GM18873 (cell line): Measurements from ENCODE around the gene PIGBOS1.
"Not testable (repeated sequence)": the region's sequence is repeated elsewhere in the genome, so short reads cannot be mapped to it uniquely, and the experiment has no call there.

Source experiments
- ATAC-seq: cut with Tn5 transposase; IDR thresholded peaks from one replicate; pipeline ENCODE4 v1.9.1; 2021; ENCODE audit warnings: mild to moderate bottlenecking, moderate library complexity, moderate number of reproducible peaks; ENCODE audit not compliant: unreplicated experiment, low FRiP score

The PIGBOS1 gene

GRCh38 chr15:55302801-55303200 is 16.1 kb downstream of the PIGBOS1 start:
- not testable (repeated sequence) for ATAC-seq

DNA sequence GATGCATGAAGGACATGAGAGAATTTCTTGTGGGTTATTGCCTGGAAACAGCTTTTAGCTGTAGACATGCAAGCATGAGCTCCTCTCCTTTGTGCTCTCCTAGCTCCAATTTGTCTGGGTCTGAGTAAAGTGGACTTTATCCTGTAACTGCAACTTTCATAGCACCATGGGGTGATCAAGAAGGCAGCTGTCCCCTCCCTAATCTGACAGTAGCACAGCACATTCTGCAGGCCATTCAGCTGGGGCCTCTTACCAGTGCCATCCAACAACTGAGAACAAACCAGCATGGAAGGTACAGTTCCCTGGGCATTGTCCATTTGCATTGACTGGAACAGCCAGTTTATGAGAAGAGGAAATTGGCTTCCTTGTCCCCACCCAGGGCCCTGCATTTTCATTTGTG is 21.6 kb downstream of the PIGBOS1 start:
- ATAC-seq, result no peak

- peak; percentile 45 for ATAC-seq
Measured at GRCh38 chr15:55290528-55291057, 28.3 kb downstream of the PIGBOS1 start.

DNA sequence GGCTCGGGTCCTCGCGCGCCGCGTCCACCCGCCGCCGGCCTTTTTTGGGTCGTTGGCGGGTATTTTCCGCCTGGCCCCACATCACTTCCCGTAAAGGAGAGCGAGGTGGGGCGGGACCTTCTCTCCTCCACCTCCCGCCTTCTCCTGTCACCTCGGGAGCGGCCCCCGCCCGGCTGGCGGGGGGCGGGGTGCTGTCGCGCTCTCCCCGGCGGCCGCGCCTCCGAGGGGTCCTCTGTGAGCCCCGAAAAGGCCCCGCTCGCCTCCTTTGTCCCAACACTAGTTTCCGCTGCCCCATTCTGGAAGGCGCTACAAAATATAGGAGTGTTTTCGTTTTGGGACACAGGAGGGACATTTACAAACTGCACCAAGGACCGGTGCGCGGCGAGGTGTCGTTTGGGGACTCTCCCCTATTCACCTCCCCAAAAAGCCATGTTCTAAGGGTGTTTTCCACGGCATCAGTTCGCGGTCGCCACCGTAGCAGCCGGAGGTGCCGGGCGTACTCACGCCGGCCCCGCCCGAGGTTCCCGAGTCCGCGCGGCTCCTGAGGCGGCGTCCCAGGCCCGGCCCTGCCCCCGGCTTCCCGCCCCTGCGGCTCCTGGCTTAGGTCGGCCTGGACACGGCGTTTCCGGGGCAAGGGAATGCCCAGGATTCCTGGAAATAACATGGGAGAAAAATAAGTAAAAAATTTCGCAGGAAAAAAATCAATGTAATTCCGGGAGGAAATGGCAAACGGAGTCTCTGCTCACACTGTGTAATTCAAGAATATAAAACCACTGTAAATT is 29.0 kb downstream of the PIGBOS1 start, which contains the start of gene RAB27A:
Gene RAB27A (minus strand): TSS at position 68 of the 782 bp plus-strand sequence. CDS start 54,879 bp downstream, outside the sequence.
- peak; percentile 41 for ATAC-seq

DNA sequence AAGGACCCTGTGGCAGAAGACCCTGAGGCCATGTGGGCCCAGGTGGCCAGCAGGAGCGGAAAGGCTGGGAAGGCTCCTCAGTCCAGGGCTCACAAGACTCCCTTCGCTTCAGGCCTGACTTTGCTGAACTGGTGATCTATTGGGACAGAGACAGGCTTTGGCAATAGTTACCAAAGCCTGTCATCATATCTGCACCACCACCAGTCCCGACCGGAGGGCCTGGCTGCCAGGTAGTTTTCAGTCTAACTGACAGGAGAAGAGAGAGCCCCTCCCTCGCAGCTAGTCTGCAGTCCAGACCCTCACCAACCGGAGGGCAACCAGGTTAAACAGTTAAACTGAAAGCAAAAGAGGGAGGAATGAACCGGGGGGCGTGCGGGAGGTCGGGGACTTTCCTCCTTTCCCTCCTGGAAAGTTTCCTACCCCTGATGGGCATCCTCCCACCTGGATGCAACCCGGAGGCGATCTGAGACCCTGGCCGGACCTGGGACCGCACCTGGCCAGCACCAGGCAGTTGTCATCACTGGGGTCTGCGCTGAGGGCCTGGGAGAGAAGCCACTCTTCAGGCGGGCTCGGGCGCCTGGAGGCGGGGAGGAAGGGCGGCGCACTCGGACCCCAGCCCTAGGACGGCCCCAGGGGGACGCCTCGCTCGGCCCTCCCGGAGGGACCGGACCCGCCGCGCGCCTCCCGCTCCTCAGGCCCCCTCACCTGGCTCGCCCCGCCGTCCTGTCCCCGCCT is 29.7 kb downstream of the PIGBOS1 start:
- ATAC-seq, result no peak

DNA sequence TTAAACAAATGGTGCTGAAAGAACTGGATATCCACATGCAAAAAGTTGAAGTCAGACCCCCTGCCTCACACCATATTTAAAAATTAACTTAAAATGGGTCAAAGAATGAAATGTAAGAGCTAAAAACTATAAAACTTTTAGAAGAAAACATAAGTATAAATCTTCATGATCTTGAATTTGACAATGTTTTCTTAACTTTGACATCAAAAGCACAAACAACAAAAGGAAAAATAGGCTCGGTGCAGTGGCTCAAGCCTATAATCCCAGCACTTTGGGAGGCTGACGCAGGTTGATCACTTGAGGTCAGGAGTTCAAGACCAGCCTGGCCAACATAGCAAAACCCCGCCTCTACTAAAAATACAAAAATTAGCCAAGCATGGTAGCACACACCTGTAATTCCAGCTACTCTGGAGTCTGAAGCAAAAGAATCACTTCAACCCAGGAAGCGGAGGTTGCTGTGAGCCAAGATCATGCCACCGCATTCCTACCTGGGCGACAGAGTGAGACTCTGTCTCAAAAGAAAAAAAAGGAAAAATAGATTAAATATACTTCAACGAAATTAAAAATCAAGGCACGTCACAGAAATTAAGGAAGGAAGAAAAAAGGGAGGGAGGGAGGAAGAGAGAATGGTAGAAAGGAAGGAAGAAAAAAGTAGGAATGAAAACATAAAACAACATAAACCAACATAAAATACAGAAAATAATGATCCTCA is 30.8 kb downstream of the PIGBOS1 start:
- no peak for ATAC-seq

DNA sequence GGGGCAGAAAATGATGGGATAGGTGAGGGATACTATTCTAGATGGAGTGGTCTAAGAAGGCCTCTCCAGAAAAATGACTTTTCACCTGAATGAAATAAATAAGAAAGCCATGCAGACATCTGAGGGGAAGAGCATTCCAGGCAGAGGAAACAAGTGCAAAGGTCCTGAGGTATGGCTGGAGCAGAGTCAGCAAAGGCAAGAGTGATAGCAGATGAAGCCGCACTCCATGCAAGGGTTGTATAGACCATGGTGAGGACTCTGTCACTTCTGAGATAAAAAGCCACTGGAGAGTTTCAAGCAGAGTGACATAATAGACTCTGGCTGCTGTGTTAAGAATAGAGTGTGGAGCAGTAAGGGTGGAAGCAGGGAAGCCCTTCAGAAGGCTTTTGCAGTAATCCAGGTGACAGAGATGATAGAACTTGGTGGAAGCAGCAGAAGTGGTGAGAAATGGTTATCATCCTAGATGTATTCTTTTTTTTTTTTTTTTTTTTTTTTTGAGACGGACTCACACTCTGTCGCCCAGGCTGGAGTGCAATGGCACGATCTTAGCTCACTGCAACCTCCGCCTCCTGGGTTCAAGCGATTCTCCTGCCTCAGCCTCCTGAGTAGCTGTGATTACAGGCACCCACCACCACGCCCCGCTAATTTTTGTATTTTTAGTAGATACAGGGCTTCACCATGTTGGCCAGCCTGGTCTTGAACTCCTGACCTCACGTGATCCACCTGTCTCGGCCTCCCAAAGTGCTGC is 32.3 kb downstream of the PIGBOS1 start:
- not testable (repeated sequence) for ATAC-seq

DNA sequence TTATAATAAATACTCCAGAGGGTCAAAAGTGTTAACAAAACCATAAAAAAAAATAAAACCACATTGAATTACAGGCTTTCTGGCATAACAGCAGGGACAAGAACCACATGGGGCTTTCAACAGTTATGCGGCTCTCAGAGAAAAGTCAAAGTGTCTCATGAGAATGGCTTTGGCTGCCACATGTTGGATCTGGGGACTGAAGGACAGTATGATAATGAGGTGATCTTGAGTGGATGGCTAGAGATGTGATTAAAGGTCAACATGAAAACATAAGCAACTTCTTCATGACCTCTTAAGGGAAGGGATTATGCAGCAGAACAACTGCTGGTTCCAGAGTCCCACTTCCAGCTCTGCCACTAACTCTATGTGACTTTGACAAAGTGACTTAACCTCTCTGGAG is 34.5 kb downstream of the PIGBOS1 start:
- ATAC-seq, result no peak

DNA sequence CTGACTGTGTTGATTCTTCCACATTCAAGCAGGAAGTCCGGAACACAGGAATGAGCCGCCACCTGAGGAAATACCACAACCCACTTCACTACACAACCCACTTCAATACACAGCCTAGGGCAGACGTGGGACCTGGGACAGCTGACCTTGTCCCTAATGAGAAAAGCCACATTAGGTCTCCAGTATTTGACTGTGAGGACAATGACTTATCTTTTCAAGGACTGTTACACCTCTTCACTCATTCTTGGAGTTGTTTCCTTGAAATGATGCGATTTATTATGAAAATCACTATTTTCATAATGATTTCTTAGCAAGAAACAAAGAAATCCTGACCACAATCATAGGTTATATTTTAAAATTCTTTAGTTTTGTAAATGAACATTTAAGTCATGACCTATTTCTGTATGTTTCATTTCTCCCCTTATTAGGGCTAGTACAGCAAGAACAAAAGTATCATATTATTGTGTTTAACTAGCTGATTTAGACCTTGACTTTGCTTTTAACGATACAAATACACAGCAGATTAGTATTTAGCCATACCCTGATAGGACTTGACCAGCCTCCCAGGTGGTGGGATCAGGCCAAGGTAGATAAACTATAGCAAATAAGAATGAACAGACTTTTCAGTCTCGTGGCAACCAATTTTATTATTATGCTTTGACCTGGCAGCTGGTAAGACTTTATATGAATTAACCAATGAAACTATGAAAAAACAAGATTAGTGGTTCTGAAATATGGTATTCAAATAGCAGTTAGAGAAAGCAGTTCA is 35.4 kb downstream of the PIGBOS1 start:
- ATAC-seq, result no peak

- ATAC-seq, result no peak
Measured at GRCh38 chr15:55282284-55282833, 36.6 kb downstream of the PIGBOS1 start.

GRCh38 chr15:55281517-55282228 is 37.2 kb downstream of the PIGBOS1 start:
- ATAC-seq, result no peak

- ATAC-seq, result not testable (repeated sequence)
Measured at GRCh38 chr15:55280589-55280988, 38.3 kb downstream of the PIGBOS1 start.

DNA sequence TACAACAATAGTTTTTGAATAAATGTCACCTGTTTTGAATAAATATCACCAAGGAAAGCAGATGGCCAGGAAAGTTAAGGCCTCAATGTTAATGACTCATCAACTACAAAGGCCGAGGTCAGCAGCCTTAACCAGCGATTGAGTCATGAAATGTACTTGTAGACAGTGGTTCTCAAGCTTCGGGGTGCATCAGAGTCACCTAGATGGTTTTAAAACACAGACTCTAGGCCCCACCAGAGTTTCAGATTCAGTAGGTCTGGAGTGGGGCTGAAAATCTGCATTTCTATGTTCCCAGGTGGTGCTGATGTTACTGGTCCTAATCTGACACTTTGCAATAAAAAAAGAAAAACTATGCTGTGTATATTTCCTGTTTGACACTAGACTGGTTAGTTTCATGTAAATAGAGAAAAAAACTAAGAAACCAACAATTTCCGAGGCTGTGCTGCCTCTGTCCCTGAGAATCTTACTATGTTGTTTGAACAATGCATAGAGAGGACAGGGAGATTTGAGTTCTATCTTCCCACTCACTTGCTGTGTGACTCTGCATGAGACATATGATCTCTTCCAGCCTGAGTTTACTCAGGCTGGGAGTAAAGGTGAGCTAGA is 39.1 kb downstream of the PIGBOS1 start:
- peak; percentile 83 for ATAC-seq

- no peak for ATAC-seq
Measured at GRCh38 chr15:55279100-55279745, 39.7 kb downstream of the PIGBOS1 start.

GRCh38 chr15:55277715-55278114 is 41.2 kb downstream of the PIGBOS1 start:
- ATAC-seq, result no peak

DNA sequence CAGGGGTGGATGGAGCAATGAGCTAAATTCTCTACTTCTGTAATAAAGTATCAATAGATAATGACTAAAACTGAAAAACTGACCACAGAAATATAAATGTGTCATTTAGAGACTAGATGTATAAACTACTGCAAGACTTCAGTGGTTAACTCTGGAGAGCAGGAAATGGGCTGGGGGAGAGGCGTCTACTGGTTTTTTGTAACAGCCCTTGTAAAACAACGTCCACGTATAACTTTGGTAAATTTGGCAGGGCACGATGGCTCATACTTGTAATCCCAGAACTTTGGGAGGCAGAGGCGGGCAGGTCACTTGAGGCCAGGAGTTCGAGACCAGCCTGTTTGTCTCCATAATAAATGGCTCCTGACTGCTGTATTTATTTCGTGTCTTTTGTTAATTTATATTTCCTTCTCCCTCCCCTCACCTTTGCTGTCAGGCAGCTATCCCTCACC is 41.8 kb downstream of the PIGBOS1 start:
- ATAC-seq, result peak; percentile 44

GRCh38 chr15:55276324-55276723 is 42.6 kb downstream of the PIGBOS1 start:
- no peak for ATAC-seq
